ENCODE results near the gene DNAJB8.

DNA sequence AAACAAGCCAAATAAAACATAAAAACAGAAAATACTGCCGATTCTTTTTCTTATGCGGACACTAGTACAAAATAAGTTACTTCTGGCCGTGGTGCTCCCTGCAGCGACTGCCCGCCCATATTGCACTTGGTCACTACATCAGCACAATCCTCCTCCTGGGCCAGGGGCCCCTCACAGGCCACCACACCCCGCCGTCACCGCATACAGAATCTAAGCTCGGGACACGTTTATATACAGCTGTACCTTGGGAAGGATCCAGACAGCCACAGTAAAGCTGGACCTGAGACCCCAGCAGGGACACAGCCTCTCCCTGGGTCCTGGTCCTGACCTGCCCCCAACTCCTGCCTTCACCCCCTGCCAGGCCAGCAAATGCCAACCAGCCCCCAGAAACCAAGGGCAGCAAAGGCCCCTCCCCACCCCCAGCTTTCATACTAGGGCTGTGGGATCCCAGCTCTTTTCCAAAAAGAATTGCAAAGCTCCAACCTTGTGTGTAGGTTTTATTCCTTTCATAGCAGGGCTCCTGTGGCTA lies 12.9 kb upstream of the DNAJB8 start:
- TF ChIP-seq, protein P1, sequence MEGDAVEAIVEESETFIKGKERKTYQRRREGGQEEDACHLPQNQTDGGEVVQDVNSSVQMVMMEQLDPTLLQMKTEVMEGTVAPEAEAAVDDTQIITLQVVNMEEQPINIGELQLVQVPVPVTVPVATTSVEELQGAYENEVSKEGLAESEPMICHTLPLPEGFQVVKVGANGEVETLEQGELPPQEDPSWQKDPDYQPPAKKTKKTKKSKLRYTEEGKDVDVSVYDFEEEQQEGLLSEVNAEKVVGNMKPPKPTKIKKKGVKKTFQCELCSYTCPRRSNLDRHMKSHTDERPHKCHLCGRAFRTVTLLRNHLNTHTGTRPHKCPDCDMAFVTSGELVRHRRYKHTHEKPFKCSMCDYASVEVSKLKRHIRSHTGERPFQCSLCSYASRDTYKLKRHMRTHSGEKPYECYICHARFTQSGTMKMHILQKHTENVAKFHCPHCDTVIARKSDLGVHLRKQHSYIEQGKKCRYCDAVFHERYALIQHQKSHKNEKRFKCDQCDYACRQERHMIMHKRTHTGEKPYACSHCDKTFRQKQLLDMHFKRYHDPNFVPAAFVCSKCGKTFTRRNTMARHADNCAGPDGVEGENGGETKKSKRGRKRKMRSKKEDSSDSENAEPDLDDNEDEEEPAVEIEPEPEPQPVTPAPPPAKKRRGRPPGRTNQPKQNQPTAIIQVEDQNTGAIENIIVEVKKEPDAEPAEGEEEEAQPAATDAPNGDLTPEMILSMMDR (IDR thresholded peaks at IDR 0.05; ENCODE audit: poor library complexity): no peak
- TF ChIP-seq EZH2phosphoT487 (IDR thresholded peaks at IDR 0.05; ENCODE audit: low read depth, severe bottlenecking, unreplicated experiment) (no peak), EZH2 (IDR thresholded peaks at IDR 0.05; ENCODE audit: borderline replicate concordance) (no peak)

Measured in hepatocyte (in vitro differentiated cells).